H1 (cell line): Measurements from ENCODE around the gene GPD1. TPM values are rescaled to one million over a fixed set of nuclear protein-coding genes. Genes with fewer than 3 reads are reported as not detected.

Source experiments
- ASH2L ChIP-seq: fragments of 200-600, 300-600 bp; sonication (generic); IDR thresholded peaks from one replicate; pipeline ENCODE4 v1.7.1; 2017; ENCODE audit warnings: low read length
- BCL11A ChIP-seq, 2 experiments: IDR thresholded peaks; one replicate each; pipeline ENCODE4 v1.6.1; 2011; ENCODE audit warnings: low read depth in 2 of 2, low read length in 2 of 2, mild to moderate bottlenecking in 2 of 2
- JUND ChIP-seq: IDR thresholded peaks from 2 replicates; pipeline ENCODE4 v1.6.1; 2011; ENCODE audit warnings: mild to moderate bottlenecking, improper control_type of control experiment, low read length
- POLR2AphosphoS5 ChIP-seq: IDR thresholded peaks from 2 replicates; pipeline ENCODE4 v1.6.1; 2011; ENCODE audit warnings: low read depth, low read length
- SIN3A ChIP-seq, 2 experiments: IDR thresholded peaks in 1 of 2; conservative IDR thresholded peaks in 1 of 2; 2 replicates each; pipeline ENCODE4 v1.6.1; 2011 to 2012; ENCODE audit warnings: low read length in 2 of 2, improper control_type of control experiment in 1 of 2, low read depth in 1 of 2, mild to moderate bottlenecking in 1 of 2
- SP4 ChIP-seq: IDR thresholded peaks from 2 replicates; pipeline ENCODE4 v1.6.1; 2012; ENCODE audit warnings: low read length, inconsistent platforms
- polyA plus RNA-seq, 7 experiments: library from polyadenylated mRNA; depleted of rRNA in 3 of 7; stranded (reverse) in 5 of 7; unstranded in 2 of 7; fragments of >200 nt in 5 of 7; fragments of 200-250 nt in 2 of 7; gene quantifications; 1 replicate in 5 of 7; 2 replicates in 1 of 7; 4 replicates in 1 of 7; pipeline versions ENCODE4 v1.2.1 to v1.2.3, GENCODE V29; 2011 to 2013; ENCODE audit warnings: missing spikeins in 2 of 7, mixed read lengths in 2 of 7
- total RNA-seq: library from RNA; stranded (reverse); fragmentation: NEBNext Ultra II Directional; extraction: Animal tissue kit (Norgen Biotek cat#: 25700); gene quantifications from 2 replicates; pipeline ENCODE4 v1.2.1, GENCODE V29; 2021

GPD1 gene
- total and polyA plus RNA-seq, 2 of the 8 experiments (the other 6 are each of a cell fraction or from before 2014, with no cell fraction given): 0.45 to 0.74 TPM

GRCh38 chr12:50107416-50108268, 3.8 kb downstream of the GPD1 start (continued):
- TF ChIP-seq BCL11A (IDR thresholded peaks at IDR 0.05; ENCODE audit: low read depth in 2 of 2, low read length in 2 of 2) (no peak), ASH2L (no peak), JUND (no peak), SIN3A (conservative IDR thresholded peaks at IDR 0.05 in 1 of 2, IDR thresholded peaks at IDR 0.05 in 1 of 2; ENCODE audit: low read depth in 1 of 2, low read length in 2 of 2) (no peak), SP4 (no peak), POLR2AphosphoS5 (no peak)
